K562 (cell line): ENCODE data around the gene ZNF582. TPM values are rescaled to one million over a fixed set of nuclear protein-coding genes. Genes with fewer than 3 reads are reported as not detected.

ENCODE experiments used
- CHD1 ChIP-seq: fragments of 200-600 bp; sonication (generic); IDR thresholded peaks from one replicate; pipeline ENCODE4 v1.6.1; 2012; ENCODE audit warnings: mild to moderate bottlenecking, moderate library complexity, low read length, inconsistent platforms
- FOXP1 ChIP-seq: sonication (generic); formaldehyde crosslinking; IDR thresholded peaks from 2 replicates; pipeline ENCODE4 v1.8.0; 2022; ENCODE audit warnings: mild to moderate bottlenecking, missing genetic modification reagents
- HMG20A ChIP-seq: fragments of 450-650 bp; formaldehyde crosslinking; conservative IDR thresholded peaks from 2 replicates; pipeline ENCODE4 v1.4.0; 2020; ENCODE audit warnings: mild to moderate bottlenecking, mixed read lengths
- HMGN3 ChIP-seq: IDR thresholded peaks from 2 replicates; pipeline ENCODE4 v1.6.1; 2011; ENCODE audit warnings: borderline replicate concordance, low read depth, mild to moderate bottlenecking, mixed read lengths, low read length; ENCODE audit not compliant: insufficient read length; ENCODE audit errors: extremely low read depth
- SMAD4 ChIP-seq: fragments of 250-450 bp; sonication (Bioruptor Pico); conservative IDR thresholded peaks from 2 replicates; pipeline ENCODE4 v1.8.0; 2021; ENCODE audit warnings: inconsistent platforms, mild to moderate bottlenecking, moderate library complexity
- SPI1 ChIP-seq: IDR thresholded peaks from 2 replicates; pipeline ENCODE4 v1.6.1; 2011; ENCODE audit warnings: low read depth, low read length, control low read depth, borderline replicate concordance
- ZKSCAN3 ChIP-seq: fragments of 250-450 bp; sonication (Bioruptor Pico); IDR thresholded peaks from 2 replicates; pipeline ENCODE4 v1.4.0; 2020
- polyA plus RNA-seq, 8 experiments: library from polyadenylated mRNA; depleted of rRNA in 4 of 8; stranded (reverse) in 5 of 8; unstranded in 3 of 8; fragments of >200 nt; fragmentation: Nextera tagmentation in 2 of 8; fragmentation: Illumina TruSeq in 1 of 8; extraction: Ambion mirVana in 2 of 8; extraction: Trizol in 1 of 8; gene quantifications; 2 replicates each; pipeline versions ENCODE4 v1.2.1 to v1.2.3, GENCODE V29; 2011 to 2014; ENCODE audit warnings: inconsistent platforms in 1 of 8, missing spikeins in 1 of 8
- total RNA-seq, 7 experiments: library from RNA; depleted of rRNA in 6 of 7; stranded (reverse); fragments of >200 nt in 6 of 7; fragmentation: Illumina TruSeq in 2 of 7; extraction: Trizol in 2 of 7; gene quantifications; 2 replicates each; pipeline versions ENCODE4 v1.2.1 to v1.2.3, GENCODE V29; 2011 to 2021; ENCODE audit warnings: low replicate concordance in 1 of 7
- TF ChIP-seq, protein P1 (sequence below): fragments of 450-650 bp; IDR thresholded peaks from 2 replicates; pipeline ENCODE4 v1.6.1; 2016; ENCODE audit warnings: mild to moderate bottlenecking, moderate library complexity
- TF ChIP-seq, protein P2 (sequence below), 2 experiments: fragments of 150-350 bp in 1 of 2; IDR thresholded peaks; 2 replicates each; pipeline ENCODE4 v1.6.1; 2012 to 2016; ENCODE audit warnings: low read depth in 2 of 2, low read length in 2 of 2, mild to moderate bottlenecking in 1 of 2, moderate library complexity in 1 of 2

ZNF582 gene
- total and polyA plus RNA-seq, 9 of the 15 experiments (the other 6 are each of a cell fraction or from before 2014, with no cell fraction given): 0.72 to 3.3 (median 1.6) TPM

DNA sequence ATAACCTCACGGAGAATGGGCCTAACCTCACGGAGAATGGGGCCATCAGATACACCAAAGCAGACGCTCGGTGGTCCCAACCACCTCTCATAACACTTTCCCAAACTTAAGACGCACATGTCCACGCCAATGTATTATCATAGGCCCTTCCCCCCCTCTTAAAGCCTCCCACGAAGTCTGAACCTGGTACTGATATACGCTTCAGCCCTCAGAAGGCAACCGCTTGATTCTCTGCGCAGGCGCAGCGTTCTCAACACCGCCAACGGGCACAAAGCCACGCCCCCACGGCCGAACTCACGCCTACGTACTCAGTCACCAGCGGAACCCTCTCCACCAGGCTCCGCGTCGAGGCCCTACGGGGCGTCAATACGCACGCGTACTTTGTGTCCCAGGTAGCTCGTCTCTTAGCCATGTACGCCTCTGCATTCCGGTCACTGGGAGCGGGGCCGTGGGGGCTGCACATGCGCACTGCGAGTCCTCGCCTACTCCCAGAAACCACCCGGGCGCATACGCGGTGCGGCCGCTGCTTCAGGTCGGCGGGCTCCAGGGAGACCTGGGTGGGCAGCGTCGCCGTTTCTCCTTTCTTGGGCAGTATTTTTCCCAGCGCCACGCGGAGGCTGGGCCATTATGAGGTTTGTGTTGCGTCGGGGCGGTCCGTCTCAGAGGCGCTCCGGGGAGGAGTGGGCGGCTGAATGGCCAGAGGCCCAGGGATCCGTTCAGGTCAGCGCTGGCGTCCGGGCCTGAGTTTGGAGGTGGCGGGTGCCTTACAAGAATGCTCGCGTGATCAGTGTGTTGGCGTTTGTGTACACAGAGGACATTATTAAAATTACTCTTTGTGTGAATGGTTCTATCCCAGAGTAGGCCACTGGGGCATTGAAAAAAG is 25.3 kb downstream of the ZNF582 start (continued):
- TF ChIP-seq, protein P1, sequence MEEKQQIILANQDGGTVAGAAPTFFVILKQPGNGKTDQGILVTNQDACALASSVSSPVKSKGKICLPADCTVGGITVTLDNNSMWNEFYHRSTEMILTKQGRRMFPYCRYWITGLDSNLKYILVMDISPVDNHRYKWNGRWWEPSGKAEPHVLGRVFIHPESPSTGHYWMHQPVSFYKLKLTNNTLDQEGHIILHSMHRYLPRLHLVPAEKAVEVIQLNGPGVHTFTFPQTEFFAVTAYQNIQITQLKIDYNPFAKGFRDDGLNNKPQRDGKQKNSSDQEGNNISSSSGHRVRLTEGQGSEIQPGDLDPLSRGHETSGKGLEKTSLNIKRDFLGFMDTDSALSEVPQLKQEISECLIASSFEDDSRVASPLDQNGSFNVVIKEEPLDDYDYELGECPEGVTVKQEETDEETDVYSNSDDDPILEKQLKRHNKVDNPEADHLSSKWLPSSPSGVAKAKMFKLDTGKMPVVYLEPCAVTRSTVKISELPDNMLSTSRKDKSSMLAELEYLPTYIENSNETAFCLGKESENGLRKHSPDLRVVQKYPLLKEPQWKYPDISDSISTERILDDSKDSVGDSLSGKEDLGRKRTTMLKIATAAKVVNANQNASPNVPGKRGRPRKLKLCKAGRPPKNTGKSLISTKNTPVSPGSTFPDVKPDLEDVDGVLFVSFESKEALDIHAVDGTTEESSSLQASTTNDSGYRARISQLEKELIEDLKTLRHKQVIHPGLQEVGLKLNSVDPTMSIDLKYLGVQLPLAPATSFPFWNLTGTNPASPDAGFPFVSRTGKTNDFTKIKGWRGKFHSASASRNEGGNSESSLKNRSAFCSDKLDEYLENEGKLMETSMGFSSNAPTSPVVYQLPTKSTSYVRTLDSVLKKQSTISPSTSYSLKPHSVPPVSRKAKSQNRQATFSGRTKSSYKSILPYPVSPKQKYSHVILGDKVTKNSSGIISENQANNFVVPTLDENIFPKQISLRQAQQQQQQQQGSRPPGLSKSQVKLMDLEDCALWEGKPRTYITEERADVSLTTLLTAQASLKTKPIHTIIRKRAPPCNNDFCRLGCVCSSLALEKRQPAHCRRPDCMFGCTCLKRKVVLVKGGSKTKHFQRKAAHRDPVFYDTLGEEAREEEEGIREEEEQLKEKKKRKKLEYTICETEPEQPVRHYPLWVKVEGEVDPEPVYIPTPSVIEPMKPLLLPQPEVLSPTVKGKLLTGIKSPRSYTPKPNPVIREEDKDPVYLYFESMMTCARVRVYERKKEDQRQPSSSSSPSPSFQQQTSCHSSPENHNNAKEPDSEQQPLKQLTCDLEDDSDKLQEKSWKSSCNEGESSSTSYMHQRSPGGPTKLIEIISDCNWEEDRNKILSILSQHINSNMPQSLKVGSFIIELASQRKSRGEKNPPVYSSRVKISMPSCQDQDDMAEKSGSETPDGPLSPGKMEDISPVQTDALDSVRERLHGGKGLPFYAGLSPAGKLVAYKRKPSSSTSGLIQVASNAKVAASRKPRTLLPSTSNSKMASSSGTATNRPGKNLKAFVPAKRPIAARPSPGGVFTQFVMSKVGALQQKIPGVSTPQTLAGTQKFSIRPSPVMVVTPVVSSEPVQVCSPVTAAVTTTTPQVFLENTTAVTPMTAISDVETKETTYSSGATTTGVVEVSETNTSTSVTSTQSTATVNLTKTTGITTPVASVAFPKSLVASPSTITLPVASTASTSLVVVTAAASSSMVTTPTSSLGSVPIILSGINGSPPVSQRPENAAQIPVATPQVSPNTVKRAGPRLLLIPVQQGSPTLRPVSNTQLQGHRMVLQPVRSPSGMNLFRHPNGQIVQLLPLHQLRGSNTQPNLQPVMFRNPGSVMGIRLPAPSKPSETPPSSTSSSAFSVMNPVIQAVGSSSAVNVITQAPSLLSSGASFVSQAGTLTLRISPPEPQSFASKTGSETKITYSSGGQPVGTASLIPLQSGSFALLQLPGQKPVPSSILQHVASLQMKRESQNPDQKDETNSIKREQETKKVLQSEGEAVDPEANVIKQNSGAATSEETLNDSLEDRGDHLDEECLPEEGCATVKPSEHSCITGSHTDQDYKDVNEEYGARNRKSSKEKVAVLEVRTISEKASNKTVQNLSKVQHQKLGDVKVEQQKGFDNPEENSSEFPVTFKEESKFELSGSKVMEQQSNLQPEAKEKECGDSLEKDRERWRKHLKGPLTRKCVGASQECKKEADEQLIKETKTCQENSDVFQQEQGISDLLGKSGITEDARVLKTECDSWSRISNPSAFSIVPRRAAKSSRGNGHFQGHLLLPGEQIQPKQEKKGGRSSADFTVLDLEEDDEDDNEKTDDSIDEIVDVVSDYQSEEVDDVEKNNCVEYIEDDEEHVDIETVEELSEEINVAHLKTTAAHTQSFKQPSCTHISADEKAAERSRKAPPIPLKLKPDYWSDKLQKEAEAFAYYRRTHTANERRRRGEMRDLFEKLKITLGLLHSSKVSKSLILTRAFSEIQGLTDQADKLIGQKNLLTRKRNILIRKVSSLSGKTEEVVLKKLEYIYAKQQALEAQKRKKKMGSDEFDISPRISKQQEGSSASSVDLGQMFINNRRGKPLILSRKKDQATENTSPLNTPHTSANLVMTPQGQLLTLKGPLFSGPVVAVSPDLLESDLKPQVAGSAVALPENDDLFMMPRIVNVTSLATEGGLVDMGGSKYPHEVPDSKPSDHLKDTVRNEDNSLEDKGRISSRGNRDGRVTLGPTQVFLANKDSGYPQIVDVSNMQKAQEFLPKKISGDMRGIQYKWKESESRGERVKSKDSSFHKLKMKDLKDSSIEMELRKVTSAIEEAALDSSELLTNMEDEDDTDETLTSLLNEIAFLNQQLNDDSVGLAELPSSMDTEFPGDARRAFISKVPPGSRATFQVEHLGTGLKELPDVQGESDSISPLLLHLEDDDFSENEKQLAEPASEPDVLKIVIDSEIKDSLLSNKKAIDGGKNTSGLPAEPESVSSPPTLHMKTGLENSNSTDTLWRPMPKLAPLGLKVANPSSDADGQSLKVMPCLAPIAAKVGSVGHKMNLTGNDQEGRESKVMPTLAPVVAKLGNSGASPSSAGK: peak; percentile 94
- TF ChIP-seq HMG20A (CRISPR knock-in tag) (no peak), CHD1 (no peak), HMGN3 (no peak), SMAD4 (peak; percentile 33; the same call in 1 of the 2 replicates), SPI1 (no peak), FOXP1 (CRISPR knock-in tag) (0 out of 2 replicates have a peak, but pooled peaks have one; percentile 60), ZKSCAN3 (CRISPR knock-in tag) (no peak)
- TF ChIP-seq, protein P2, sequence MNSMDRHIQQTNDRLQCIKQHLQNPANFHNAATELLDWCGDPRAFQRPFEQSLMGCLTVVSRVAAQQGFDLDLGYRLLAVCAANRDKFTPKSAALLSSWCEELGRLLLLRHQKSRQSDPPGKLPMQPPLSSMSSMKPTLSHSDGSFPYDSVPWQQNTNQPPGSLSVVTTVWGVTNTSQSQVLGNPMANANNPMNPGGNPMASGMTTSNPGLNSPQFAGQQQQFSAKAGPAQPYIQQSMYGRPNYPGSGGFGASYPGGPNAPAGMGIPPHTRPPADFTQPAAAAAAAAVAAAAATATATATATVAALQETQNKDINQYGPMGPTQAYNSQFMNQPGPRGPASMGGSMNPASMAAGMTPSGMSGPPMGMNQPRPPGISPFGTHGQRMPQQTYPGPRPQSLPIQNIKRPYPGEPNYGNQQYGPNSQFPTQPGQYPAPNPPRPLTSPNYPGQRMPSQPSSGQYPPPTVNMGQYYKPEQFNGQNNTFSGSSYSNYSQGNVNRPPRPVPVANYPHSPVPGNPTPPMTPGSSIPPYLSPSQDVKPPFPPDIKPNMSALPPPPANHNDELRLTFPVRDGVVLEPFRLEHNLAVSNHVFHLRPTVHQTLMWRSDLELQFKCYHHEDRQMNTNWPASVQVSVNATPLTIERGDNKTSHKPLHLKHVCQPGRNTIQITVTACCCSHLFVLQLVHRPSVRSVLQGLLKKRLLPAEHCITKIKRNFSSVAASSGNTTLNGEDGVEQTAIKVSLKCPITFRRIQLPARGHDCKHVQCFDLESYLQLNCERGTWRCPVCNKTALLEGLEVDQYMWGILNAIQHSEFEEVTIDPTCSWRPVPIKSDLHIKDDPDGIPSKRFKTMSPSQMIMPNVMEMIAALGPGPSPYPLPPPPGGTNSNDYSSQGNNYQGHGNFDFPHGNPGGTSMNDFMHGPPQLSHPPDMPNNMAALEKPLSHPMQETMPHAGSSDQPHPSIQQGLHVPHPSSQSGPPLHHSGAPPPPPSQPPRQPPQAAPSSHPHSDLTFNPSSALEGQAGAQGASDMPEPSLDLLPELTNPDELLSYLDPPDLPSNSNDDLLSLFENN (IDR thresholded peaks at IDR 0.05; ENCODE audit: low read depth in 2 of 2, low read length in 2 of 2): no peak
